HG03280 (cell line): Measurements from ENCODE around the gene CHST1.

Experiments
- ATAC-seq: cut with Tn5 transposase; IDR thresholded peaks from one replicate; pipeline ENCODE4 v1.9.1; 2021; ENCODE audit warnings: mild to moderate bottlenecking, moderate library complexity; ENCODE audit not compliant: unreplicated experiment

Gene CHST1

DNA sequence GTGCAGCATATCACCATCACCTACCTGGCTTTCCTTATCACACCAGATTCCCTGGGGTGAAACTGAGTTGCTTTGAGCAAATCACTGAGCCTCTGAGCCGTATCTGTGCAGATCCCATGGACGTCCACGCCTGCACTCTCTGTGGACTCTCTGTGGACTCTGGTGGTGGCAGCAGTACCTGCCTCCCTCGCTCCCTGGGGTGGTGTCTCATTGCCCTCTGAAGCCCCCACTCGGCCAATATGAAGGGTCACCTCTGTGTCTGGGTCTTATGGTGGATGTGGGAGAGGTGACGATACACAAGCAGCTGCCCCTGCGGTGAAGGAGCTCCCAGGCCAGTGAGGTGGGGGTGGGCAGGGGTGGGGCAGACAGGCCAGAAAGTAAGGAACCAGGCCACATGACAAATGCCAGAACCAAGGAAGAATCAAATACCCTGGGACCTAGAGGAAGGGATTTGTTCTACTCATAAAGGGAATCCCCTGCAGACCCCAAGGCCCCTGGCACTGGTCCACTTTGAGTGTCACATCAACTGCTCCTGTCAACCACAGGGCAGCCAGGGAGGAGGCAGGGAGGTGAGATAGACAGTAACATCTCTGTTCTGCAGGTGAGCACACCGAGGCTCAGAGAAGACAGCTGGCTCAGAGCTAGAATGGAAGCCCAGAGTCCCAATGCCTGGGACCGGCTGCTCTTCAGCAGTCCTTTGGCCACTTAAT is 9.2 kb upstream of the CHST1 start:
- no peak for ATAC-seq

DNA sequence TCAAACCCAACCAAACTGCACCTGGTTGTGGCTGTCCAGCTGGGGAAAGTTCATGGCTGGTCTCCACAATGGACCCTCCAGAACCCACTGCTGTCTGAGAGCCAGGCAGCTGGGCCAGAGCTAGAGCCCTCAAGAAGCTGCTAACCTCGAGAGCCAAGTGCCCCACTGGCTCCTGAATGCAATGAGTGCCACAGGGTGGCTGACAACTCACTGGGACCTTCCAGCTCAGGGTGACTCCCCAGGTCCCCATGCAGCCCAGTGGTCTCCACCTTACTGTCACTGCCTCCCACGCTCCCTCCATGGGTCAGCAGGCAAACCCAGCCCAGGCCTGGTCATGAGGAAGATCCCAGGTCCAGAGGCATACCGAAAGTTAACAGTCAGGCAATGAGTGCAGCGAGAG is 8.0 kb upstream of the CHST1 start:
- ATAC-seq = no peak

DNA sequence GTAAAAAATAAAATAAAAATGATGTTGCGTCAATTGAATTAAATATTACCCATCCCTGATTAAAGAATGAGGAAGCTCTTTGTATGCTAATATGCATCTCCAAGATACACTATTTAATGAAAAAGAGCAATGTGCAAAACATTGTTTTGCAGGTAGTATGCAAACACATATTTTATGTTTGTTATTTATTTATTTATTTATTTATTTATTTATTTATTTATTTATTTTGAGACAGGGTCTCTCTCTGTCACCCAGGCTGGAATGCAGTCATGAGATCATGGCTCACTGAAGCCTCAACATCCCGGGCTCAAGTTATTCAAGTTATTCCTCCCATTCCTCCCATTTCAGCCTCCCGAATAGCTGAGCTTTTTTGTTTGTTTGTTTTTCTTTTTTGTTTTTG is 7.2 kb upstream of the CHST1 start:
- ATAC-seq = no peak

DNA sequence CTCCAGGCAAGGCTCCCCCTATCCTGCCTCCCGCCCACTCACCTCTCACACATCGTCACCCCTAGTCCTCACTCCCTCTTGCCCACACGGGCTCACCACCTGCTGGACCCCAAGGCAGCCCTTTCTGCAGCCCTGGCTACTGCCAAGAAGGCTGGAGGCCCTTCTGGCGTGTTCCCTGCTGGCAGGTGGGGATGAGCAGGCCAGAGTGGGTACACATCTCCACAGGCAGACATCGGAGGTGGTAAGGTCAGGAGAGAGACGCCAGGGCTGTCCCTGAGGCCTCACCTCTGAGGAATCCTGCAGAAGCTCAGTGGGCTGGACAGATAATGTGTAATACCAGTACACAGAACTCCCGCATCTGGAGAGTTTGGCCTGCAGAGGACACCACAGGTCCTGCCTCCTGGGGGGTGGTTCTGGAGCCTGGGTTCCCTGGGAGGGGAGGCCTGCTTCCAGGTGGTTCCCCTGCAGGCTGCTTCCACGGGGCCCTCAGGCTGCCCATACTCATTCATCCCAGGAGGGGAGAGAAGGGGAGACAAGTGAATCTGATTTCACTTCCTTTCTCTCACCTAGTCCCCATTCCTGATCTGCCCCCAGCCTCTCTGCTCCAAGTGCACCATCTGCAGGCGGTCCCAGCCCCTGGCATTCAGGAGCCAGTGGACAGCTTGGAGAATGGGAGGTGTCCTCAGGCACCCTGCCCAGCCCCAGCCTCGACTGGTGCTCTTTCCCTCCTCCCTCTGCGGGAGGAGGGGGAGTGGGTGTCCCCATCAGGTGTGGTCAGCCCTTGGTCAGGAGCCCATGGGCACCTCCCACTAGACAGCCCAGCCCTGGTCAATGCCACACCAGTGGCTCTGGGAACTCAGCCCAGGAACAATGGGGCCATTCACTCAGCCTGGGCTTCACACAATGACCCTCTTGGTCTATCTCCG is 6.1 kb upstream of the CHST1 start:
- ATAC-seq = no peak

DNA sequence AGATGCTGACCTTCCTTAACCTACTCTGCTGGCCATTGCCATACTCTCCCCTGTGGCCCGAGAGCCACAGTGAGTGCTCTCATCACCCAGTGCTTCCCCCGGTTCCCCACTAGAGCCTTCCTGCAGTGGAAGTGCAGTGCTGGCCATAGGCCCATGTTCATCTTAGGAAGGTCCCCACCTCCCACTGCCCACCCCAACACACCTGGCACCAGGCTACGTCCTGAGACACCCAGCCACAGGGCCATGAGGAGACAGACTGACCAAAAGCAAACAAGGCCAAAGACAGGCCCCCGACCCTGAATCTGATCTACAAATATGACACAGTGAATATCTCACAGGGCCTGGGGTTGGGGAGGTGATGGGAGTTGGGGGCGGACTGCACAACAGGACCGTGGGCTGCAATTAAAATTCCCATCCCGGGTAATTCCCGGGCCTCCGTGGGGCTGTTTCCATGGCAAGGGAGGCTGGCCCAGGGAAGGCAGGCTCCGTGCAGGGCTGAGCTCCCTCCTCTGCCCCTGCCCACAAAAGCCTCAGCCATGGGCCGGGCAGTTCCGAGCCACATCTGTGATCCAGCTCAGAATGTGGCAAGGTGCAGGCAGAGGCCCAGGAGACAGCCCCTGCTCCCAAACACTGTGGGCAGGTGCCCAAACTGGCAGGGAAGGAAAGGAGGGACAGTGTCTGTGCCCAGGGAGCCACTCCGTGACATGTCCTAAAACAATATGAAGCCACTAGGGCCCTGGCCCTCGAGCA is 5.1 kb upstream of the CHST1 start:
- no peak for ATAC-seq

DNA sequence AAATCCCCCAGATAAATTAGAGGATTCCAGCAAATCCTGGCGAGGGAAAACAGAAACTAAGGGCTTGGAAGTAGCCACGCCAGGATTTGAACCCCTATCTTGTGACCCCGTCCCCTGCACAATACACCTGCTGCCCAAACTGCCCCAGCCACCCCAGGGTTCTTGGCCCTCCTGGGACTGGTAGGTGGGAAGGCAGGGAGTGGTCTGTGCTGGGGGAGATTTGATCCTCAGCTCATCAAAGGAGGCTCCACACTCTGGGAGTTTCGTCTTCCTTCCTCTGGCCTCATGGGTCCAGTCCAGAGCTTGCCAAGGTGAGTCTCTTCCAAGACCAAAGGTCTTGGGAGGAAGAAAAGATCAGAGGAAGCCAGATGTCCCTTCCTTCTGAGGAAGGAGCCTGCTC is 4.5 kb upstream of the CHST1 start:
- ATAC-seq = no peak

DNA sequence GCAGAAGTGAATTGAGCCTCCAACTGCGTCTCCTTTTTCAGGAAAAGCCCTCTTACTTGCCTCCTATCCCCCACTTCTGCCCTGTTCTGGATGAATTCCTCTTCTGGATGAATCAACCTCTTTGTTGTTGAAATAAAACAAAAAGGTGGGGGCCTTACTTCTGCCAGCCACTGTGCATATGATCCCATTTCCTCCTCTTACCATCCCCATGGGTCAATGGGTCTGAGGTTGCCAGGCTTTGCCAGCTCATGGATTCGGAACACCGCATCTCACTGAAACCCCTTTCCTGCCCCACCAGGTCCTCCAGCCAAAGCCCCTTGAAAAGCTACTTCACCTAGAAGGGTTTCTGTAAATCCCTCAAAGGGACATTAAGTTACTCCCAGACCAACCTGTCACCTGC is 3.7 kb upstream of the CHST1 start:
- ATAC-seq = no peak

DNA sequence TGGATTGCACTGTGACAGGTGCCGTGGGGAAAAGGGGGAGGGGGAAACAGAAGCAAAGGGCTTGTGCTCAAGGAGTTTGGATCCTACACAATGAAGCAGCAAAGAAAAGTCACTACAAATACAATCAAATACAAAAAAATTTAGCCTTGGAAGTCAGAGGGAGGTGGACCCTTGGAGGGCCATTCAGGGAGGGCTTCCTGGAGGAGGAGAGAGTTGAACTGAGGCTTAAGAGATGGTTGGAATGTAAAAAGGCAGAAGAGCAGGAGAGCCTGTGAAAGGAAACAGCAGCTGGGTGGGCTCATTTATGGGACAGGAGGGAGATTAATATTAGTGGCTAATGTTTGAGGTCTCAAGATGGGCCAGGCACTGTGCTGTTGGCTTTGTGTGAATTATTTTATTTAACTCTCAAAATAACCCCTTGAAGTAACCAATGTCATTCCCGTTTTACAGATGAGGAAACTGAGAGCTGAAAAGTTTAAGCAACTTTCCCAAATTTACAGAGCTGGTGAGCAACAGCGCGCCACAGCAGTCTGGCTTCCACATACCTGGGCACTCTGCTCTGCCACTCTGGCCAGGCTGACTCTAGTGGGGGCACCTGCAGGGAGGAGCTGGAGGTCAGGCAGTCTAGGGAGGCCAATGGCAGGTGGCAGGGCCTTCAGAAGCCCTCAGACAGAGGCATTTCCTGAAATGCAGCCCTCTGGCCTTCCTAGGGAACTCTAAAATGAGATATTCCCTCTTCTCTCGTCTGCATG is 2.7 kb upstream of the CHST1 start:
- no peak for ATAC-seq

DNA sequence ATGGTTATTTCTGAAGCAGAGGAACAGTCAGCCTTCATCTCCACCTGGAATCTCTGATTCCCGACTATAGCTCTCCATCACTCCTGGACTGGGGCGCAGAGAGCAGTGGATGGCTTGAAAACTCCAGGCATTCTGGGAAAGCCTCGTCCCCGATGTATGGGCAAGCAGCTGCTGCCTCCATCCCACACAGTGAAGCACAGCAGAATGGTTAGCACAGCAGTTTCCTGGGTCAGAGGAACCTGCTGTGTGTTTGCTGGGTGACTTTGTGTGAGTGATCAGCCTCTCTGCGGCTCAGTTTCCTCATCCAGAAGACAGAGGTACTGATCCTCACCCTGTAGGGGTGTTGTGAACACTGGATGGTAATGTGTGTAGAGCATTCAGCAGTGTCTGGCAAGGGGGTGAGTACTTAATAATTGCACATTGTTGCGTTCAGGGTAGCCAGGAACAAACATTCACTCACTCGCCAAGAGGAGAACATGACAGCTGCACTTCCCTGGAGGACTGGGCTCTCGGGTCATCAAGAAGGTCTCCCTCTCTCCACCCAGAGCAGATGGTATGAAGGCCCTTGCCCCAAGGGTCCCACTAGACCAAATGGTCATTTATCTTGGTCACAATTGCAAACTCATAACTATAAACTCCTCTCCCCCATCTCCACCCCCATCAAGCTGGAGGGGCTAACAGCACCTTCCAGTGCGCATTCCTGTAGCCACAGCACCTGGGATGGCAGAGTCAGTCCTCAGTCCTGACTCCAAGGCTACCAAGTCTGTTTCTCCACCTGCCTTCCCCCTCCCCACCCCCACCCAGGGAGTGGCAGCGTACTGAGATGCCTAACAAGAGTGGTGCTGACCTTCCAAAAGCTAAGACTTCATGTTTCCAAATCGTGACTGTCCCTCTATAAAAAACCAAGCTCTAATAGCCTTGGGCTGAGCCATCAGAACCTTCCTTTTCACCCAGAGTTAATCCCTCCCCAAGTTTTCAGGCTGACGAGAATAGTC is 1.5 kb upstream of the CHST1 start:
- no peak for ATAC-seq

DNA sequence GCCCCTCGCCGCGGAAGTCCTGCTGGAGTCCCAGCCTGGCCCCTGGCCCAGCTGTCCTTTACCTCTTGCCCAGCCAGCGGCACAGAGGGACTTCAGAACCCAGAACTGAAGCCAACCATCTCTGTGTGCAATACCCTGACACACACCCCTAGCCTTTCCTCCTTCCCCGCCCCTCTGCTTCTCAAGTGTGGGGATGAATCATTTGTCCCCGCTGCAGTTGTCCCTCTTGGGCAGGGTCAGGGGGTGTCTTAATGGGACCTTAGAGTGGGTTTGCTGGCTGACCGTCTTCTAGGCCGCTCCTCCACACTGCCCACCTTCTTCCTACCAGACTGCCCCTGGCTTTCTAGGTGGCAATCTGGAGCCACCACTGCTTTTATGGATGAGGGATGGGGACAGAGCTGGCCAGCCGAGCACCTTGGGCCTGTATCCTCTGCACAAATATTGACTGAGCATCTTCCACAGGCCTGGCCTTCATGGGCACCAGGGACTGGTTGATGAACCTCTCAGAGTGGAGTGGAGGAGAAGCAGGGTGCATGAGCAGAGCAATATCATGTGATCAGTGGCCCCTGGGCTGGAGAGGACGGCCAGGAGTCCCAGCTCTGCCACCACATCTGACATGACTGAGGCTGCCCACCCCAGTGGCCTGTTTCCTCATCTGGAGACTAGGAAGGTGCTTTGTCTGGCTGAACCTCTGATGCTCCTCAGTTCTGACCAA is 668 bp upstream of the CHST1 start:
- ATAC-seq = no peak

DNA sequence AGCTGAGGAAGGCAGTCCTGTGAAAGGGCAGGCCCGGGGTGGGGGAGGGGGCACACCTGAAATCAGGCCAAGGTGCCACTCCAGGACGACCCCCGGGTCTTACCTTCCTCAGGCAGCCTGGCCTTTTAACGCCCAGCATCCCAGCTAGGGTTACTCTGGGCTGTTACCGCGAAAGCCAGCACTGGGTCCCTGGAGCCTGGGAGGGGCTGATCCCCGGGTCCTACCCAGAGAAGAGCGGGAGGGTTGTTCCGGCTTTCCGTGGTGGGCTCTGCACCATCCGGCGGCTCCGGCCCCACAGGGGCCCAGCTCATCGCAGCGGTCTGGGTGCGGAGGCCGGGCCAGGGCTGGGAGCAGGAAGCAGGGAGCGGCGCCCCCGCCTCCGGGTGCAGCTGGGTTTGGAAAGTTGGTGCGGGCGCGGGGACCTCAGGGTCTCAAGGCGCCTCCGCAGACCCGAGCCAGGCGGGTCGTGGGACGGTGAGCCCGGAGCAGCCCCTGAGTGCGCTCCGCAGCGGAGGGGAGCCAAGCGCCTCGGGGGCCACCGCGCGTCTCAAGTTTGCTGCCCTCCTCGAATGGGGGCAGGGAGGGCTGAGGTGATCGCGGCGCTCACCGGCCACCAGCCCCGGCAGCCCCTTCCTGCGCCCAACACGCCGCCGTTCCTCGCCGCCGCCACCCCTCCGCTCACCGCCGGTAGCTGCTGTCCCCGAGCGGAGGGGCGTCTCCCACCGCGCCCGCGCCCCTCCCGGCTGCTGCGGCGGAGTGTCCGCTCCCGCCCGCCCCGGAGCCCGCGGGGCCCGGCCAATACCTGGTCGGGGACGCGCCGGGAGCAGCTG is 831 bp downstream of the CHST1 start:
- no peak for ATAC-seq

DNA sequence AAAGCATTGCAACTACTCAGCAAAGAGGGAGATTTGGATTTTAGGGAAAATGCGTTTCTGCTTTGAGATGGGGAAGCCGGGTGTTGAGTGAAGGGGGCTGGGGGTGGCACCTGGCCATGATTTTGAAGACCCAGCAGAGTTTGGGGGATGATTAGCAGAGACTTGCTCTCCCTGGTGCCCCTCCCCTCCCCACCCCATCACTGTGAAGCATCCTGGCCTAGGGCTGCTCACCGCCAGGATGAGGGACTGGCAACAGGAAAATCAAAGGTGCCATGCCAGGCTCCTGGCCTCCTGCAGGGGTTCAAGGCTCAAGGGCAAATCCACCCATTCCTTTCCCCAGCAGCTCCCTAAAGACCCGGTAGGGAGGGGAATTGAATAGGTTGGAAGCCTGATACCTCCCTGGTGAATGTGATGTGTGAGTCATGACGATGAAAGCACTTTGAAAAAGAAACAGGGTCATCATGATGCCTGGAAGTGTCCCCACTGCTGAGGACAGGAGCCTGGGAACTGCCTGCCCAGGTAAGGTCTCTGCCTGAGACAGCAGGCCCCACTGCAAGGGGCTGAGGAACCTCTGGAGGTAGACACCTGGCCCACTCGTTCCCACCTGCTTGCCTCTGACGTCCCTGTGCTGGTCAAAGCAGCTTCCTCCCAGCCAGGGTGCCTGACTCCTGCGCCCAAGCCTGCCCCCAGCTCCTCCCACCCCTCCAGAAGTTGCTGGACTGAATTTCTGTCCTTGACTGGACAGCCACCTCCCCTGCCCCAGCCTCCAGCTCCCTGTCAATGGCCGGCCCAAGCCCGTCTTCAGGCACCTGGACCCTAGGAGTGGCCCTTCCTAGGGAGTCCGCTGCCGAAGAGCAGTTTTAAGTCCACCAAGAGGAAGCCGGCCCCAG is 1.7 kb downstream of the CHST1 start:
- no peak for ATAC-seq

DNA sequence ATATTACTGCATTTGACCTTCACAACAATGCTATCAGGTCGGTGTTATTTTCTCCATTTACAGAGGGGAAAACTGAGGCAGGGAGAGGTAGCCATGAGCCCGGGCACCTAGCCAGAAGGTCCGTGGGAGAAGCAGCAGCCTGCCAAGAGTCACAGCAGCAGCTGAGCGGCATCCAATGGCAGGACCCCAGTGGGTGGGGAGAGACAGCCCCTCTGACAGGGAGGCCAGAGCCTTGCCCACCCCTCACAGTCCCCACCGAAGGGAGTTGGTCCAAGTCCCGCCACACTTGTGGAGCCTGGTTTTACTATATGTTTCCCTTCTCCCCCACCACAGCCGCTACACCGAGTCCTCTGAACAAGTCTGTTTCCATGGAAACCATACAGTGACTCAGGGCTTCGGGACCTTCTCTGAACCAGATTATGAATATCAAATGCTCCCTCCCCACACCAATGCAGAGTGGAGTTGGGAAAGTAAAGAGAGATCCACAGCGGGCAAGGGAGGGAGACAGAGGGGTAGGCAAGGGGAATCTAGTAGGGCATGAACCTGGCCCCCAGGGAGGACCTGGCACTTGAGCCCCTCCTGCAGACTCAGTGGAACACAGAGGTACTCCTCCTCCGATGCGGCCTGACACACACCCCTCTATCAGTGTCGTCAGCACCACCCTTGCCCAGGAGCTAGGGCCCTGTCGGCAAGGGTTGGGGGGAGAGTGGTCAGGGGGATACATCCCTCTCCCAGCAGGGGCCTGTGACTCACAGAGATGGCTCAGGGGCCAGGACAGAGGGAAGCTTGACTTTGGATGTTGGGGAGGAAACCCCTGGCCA is 2.5 kb downstream of the CHST1 start:
- ATAC-seq = no peak

DNA sequence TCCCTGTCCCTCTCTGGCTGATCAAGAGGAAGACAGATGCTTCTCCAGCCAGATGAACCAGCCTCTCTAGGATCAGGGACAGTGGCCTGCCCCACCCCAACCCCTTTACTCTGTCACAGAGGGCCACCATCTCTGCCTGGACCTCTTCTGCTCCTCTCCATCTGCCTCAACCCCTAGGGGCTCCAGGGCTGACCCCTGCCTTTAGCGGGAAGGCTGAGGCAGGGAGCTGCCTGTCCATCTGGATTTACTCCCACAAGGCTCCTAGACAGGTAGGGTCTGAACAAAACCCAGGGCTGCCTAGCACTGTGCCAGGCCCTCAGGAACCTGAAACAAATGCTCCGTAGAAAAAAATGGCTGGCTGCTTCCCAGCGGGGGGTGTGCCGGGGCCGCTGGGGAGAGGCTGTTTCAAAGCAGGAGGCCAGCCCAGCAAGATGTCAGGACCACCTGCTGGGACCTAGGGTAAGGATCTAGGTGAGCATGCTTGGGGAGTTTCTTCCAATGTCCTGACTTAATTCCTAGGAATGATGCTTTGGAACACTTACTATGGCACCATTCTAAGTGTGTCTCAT is 3.2 kb downstream of the CHST1 start:
- ATAC-seq = no peak

DNA sequence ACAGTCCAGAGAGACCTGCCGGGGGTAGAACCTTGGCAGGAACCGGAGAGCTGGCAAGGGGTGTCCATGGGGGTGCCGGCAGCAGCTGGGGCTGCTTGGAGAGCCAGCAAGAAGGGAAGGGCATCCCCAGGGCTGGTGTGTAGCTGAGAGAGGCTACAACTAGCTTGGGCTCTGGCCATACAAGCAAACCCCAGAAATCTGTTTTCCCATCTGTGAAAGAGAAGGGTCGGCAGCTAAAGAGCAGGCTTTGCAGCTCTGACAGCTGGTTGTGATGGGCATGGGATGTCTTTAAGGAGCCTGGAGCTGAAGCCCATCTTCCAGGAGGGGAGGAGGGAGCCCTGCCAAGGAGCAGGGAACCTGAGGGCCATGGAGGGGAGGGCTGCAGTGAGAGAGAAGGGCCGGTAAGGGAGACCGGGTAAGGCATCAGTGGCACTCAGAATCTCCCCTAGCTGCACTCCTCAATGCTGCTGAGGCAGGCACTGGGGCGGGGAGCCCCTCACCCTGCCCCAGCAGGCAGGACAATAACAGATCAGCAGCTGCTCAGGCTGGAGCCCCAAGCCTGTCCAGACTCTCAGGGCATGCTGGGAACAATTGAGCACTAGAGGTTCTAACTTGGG is 3.9 kb downstream of the CHST1 start:
- ATAC-seq = no peak
